ENCODE measurements around the gene LAMC2. TPM values are rescaled to one million over a fixed set of nuclear protein-coding genes. Genes with fewer than 3 reads are reported as not detected.

Gene LAMC2
- total and polyA plus RNA-seq, 2 of the 8 experiments (the other 6 are each of a cell fraction or from before 2014, with no cell fraction given): 4.6 to 12.9 TPM

GRCh38 chr1:183226361-183226760, 40.3 kb downstream of the LAMC2 start (continued):
- TF ChIP-seq E2F6 (IDR thresholded peaks at IDR 0.05): no peak
- no peak for TF ChIP-seq GTF2F1 (IDR thresholded peaks at IDR 0.05; ENCODE audit: borderline replicate concordance, low read depth, low read length)
- TF ChIP-seq SP2 (IDR thresholded peaks at IDR 0.05; ENCODE audit: low read length): no peak
- TF ChIP-seq PHF8 (conservative IDR thresholded peaks at IDR 0.05; ENCODE audit: low read depth, low read length): no peak
- no peak for TF ChIP-seq JUND (IDR thresholded peaks at IDR 0.05; ENCODE audit: low read length)
